Endodermal cell (in vitro differentiated cells): ENCODE data around the gene HENMT1. TPM values are rescaled to one million over a fixed set of nuclear protein-coding genes. Genes with fewer than 3 reads are reported as not detected.

Experiments used
- DNase-seq: peaks from one replicate; pipeline ENCODE4 v3.0.0-alpha.2; 2017
- H3K27ac ChIP-seq: 2 replicates; pipeline ENCODE4 v1.5.1; 2013; ENCODE audit warnings: mild to moderate bottlenecking, low read depth, low read length, moderate library complexity
- H3K27me3 ChIP-seq: 2 replicates; pipeline ENCODE4 v1.6.1; 2013; ENCODE audit warnings: mild to moderate bottlenecking, low read length, moderate library complexity; ENCODE audit not compliant: insufficient read depth, control insufficient read depth, poor library complexity, severe bottlenecking
- H3K36me3 ChIP-seq: 2 replicates; pipeline ENCODE4 v1.7.0; 2013; ENCODE audit warnings: mild to moderate bottlenecking, low read length, moderate library complexity; ENCODE audit not compliant: control insufficient read depth, insufficient read depth
- H3K4me1 ChIP-seq: one replicate; pipeline ENCODE4 v1.7.0; 2013; ENCODE audit warnings: low read length; ENCODE audit not compliant: control insufficient read depth, insufficient read depth
- H3K4me3 ChIP-seq: 2 replicates; pipeline ENCODE4 v1.5.1; 2013; ENCODE audit warnings: mild to moderate bottlenecking, low read length, moderate library complexity
- H3K9ac ChIP-seq: 2 replicates; pipeline ENCODE4 v1.6.1; 2013; ENCODE audit warnings: mild to moderate bottlenecking, low read length, moderate library complexity; ENCODE audit not compliant: poor library complexity, severe bottlenecking; ENCODE audit errors: extremely low read depth
- H3K9me3 ChIP-seq: 2 replicates; pipeline ENCODE4 v1.6.1; 2013; ENCODE audit warnings: mild to moderate bottlenecking, low read length, moderate library complexity; ENCODE audit not compliant: control insufficient read depth
- H3K27ac Mint-ChIP-seq: 2 replicates; pipeline ENCODE4 v1.8.0; 2020; ENCODE audit warnings: mixed read lengths
- H3K27me3 Mint-ChIP-seq: 2 replicates; pipeline ENCODE4 v1.8.0; 2021; ENCODE audit warnings: mild to moderate bottlenecking, mixed read lengths; ENCODE audit not compliant: insufficient read depth
- H3K36me3 Mint-ChIP-seq: 2 replicates; pipeline ENCODE4 v1.8.0; 2020; ENCODE audit warnings: low read depth, mixed read lengths
- H3K4me1 Mint-ChIP-seq: 2 replicates; pipeline ENCODE4 v1.8.0; 2020; ENCODE audit warnings: mixed read lengths
- H3K4me3 Mint-ChIP-seq: 2 replicates; pipeline ENCODE4 v1.8.0; 2020; ENCODE audit warnings: mild to moderate bottlenecking, moderate library complexity, mixed read lengths
- H3K9me3 Mint-ChIP-seq: 2 replicates; pipeline ENCODE4 v1.8.0; 2020; ENCODE audit warnings: mild to moderate bottlenecking, mixed read lengths
- WGBS, 2 experiments: methylation state at CpG; one replicate each; pipeline versions ENCODE4 v1.1.5 to v1.1.7; 2013; ENCODE audit warnings: missing lambda C conversion rate in 2 of 2, mixed read lengths in 1 of 2; ENCODE audit not compliant: insufficient coverage in 1 of 2, insufficient read length in 1 of 2; 5-methylcytosine and 5-hydroxymethylcytosine counted together
- total RNA-seq, 2 donors: library from RNA; stranded (reverse); fragmentation: NEBNext Ultra II Directional in 1 of 2; extraction: Animal tissue kit (Norgen Biotek cat#: 25700) in 1 of 2; gene quantifications; 2 replicates in 1 of 2; 3 replicates in 1 of 2; pipeline ENCODE4 v1.2.1, GENCODE V29; 2021
- TF ChIP-seq, protein P1 (sequence below): fragments of 200-600 bp; sonication (generic); conservative IDR thresholded peaks from 2 replicates; pipeline ENCODE4 v1.5.0; 2021; ENCODE audit warnings: antibody characterized with exemption, mild to moderate bottlenecking

Gene HENMT1
- total RNA-seq, 2 donors from 2014 or later, result 4.3 to 7.4 TPM

DNA sequence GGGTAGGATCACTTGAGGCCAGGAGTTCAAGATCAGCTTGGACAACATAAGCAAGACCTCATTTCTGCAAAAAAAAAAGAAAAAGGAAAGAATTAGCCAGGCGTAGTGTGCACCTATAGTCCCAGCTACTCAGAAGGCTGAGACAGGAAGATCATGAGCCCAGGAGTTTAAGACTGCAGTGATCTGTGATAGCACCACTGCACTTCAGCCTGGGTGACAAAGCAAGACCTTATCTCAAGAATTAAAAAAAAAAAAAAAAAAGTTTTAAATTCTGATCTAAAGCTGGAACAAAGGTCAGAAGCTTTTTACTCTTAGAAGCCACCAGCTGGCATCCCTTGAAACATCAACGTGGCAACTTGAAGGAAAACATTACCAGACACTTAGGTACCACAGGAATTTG, 45.3 kb downstream of the HENMT1 start:
- Mint-ChIP-seq H3K36me3 (no peaks in the 10 kb centered on the region), H3K27me3 (no peaks in the 10 kb centered on the region), H3K9me3 (no peaks in the 10 kb centered on the region), H3K27ac (no peak overlapping the region), H3K4me3 (no peak overlapping the region), H3K4me1 (no peaks in the 10 kb centered on the region)
- DNase-seq, result no peak
- no peak overlapping the region for H3K9ac ChIP-seq
- H3K4me3 ChIP-seq, result no peak overlapping the region
- no peaks in the 10 kb centered on the region for H3K4me1 ChIP-seq
- TF ChIP-seq, protein P1, sequence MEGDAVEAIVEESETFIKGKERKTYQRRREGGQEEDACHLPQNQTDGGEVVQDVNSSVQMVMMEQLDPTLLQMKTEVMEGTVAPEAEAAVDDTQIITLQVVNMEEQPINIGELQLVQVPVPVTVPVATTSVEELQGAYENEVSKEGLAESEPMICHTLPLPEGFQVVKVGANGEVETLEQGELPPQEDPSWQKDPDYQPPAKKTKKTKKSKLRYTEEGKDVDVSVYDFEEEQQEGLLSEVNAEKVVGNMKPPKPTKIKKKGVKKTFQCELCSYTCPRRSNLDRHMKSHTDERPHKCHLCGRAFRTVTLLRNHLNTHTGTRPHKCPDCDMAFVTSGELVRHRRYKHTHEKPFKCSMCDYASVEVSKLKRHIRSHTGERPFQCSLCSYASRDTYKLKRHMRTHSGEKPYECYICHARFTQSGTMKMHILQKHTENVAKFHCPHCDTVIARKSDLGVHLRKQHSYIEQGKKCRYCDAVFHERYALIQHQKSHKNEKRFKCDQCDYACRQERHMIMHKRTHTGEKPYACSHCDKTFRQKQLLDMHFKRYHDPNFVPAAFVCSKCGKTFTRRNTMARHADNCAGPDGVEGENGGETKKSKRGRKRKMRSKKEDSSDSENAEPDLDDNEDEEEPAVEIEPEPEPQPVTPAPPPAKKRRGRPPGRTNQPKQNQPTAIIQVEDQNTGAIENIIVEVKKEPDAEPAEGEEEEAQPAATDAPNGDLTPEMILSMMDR, result no peak
- peaks cover 4% of the 10 kb centered on the region for H3K9me3 ChIP-seq
- H3K27me3 ChIP-seq, result no peaks in the 10 kb centered on the region
- H3K36me3 ChIP-seq, result peaks cover 12% of the 10 kb centered on the region
- no peak overlapping the region for H3K27ac ChIP-seq
- 0 to 48% methylated on average over 1 to 2 of the region's 2 CpGs for WGBS, 2 experiments

DNA sequence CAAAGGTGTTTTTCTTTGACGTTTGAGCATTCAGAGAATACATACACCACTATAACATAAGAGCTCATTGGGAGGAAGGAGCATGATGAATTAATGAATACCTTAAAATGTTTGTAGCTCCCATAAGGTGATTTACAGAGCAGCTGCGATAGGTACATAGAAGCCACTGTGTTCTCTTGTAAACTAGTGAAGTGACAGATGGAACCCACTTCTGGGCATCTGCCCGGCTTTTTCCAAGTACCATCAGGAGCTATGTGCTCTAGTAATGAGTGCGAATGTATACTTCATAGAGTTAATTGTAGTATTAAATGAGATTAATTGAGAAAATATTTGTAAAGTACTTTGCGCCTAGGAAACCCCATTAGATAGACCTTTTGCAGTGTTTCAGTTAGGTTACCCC, 48.4 kb downstream of the HENMT1 start:
- no peak overlapping the region for H3K27ac ChIP-seq
- no peaks in the 10 kb centered on the region for H3K27me3 Mint-ChIP-seq
- no peaks in the 10 kb centered on the region for H3K9me3 ChIP-seq
- H3K4me1 ChIP-seq, result no peaks in the 10 kb centered on the region
- TF ChIP-seq, protein P1, result no peak
- DNase-seq, result no peak
- H3K27me3 ChIP-seq, result no peaks in the 10 kb centered on the region
- no peaks in the 10 kb centered on the region for H3K4me1 Mint-ChIP-seq
- H3K4me3 Mint-ChIP-seq, result no peak overlapping the region
- no peaks in the 10 kb centered on the region for H3K9me3 Mint-ChIP-seq
- H3K36me3 Mint-ChIP-seq, result no peaks in the 10 kb centered on the region
- H3K9ac ChIP-seq, result no peak overlapping the region
- H3K4me3 ChIP-seq, result no peak overlapping the region
- H3K27ac Mint-ChIP-seq, result no peak overlapping the region
- 97 to 98% methylated on average over 4 to 5 of the region's 5 CpGs for WGBS, 2 experiments
- peaks cover 13% of the 10 kb centered on the region for H3K36me3 ChIP-seq

DNA sequence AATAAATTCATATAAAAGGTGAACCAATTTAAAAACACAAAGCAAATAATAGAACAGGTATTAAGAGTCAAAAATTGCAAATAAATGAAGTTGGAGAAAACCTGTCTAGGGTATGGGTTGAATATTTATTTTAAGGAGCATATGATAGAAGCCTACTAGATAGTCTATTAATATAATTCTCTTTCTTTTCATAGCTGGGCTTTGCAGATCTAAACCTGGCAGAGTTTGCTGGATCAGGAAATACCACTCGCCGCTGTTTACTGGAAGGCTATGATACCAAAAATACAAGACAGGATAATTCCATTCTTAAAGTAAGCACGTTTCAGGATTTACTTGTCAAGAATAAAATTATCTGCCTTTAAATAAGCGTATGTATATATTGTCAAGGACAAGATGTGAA, 48.9 kb downstream of the HENMT1 start:
- H3K4me1 ChIP-seq, result no peaks in the 10 kb centered on the region
- WGBS, 2 experiments, result 94 to 97% methylated on average over 3 to 4 of the region's 4 CpGs
- H3K9ac ChIP-seq, result no peak overlapping the region
- H3K4me3 ChIP-seq, result no peak overlapping the region
- no peak for DNase-seq
- Mint-ChIP-seq H3K4me1 (no peaks in the 10 kb centered on the region), H3K9me3 (no peaks in the 10 kb centered on the region), H3K4me3 (no peak overlapping the region), H3K27me3 (no peaks in the 10 kb centered on the region), H3K36me3 (no peaks in the 10 kb centered on the region), H3K27ac (no peak overlapping the region)
- H3K9me3 ChIP-seq, result no peaks in the 10 kb centered on the region
- no peak overlapping the region for H3K27ac ChIP-seq
- peaks cover 13% of the 10 kb centered on the region for H3K36me3 ChIP-seq
- TF ChIP-seq, protein P1, result no peak
- no peaks in the 10 kb centered on the region for H3K27me3 ChIP-seq
